ENCODE data around the gene AK9.

GRCh38 chr6:109498052-109498451 is 192.9 kb downstream of the AK9 start:
- TF ChIP-seq, protein P1, sequence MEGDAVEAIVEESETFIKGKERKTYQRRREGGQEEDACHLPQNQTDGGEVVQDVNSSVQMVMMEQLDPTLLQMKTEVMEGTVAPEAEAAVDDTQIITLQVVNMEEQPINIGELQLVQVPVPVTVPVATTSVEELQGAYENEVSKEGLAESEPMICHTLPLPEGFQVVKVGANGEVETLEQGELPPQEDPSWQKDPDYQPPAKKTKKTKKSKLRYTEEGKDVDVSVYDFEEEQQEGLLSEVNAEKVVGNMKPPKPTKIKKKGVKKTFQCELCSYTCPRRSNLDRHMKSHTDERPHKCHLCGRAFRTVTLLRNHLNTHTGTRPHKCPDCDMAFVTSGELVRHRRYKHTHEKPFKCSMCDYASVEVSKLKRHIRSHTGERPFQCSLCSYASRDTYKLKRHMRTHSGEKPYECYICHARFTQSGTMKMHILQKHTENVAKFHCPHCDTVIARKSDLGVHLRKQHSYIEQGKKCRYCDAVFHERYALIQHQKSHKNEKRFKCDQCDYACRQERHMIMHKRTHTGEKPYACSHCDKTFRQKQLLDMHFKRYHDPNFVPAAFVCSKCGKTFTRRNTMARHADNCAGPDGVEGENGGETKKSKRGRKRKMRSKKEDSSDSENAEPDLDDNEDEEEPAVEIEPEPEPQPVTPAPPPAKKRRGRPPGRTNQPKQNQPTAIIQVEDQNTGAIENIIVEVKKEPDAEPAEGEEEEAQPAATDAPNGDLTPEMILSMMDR (IDR thresholded peaks at IDR 0.05) = no peak
- no peak for TF ChIP-seq POLR2AphosphoS5 (IDR thresholded peaks at IDR 0.05)
- no peak for TF ChIP-seq EP300 (IDR thresholded peaks at IDR 0.05)
- no peak for TF ChIP-seq POLR2A (IDR thresholded peaks at IDR 0.05; ENCODE audit: low read depth)
